ENCODE data around the gene ZDHHC20. TPM values are rescaled to one million over a fixed set of nuclear protein-coding genes. Genes with fewer than 3 reads are reported as not detected.

Gene ZDHHC20
- total RNA-seq, 5 donors from 2014 or later (not counting 1 experiment from before 2014, with no cell fraction given), result 60.1 to 73.8 (median 68.0) TPM

GRCh38 chr13:21405309-21405708 lies 53.8 kb downstream of the ZDHHC20 start:
- no peak overlapping the region for H3K27ac ChIP-seq (ENCODE audit: low read length)
- no peaks in the 10 kb centered on the region for H3K27me3 Mint-ChIP-seq
- POLR2A ChIA-PET, result no interaction called here
- no CpG with 5 or more reads among the region's 1 CpG for WGBS (ENCODE audit: insufficient coverage)
- no peaks in the 10 kb centered on the region for H3K9me3 ChIP-seq
- peaks cover 66% of the 10 kb centered on the region for H3K36me3 Mint-ChIP-seq
- no peak overlapping the region for H3K27ac Mint-ChIP-seq
- peaks cover 24 to 30% (median 27%) of the 10 kb centered on the region in 3 donors for H3K4me1 Mint-ChIP-seq
- H3K4me1 ChIP-seq (ENCODE audit: control insufficient read depth in 1 of 2, extremely low read depth in 1 of 2, insufficient read depth in 2 of 2, low read length in 2 of 2), result peaks cover 4 to 5% of the 10 kb centered on the region in 2 experiments
- H3K4me3 Mint-ChIP-seq, result no peak overlapping the region
- peaks cover 0 to 17% (median 3%) of the 10 kb centered on the region in 3 donors for H3K9me3 Mint-ChIP-seq
- CTCF ChIA-PET, result no interaction called here
- ATAC-seq (replicated peaks in 1 of 4) (no peak), DNase-seq (no peak)
- H3K4me3 ChIP-seq (ENCODE audit: control insufficient read depth in 1 of 2, extremely low read depth in 1 of 2, low read length in 1 of 2), result no peak overlapping the region
- H3K27me3 ChIP-seq (replicated peaks in 1 of 2; ENCODE audit: control insufficient read depth in 2 of 2, extremely low read depth in 1 of 2, insufficient read depth in 2 of 2, low read length in 1 of 2), result no peaks in the 10 kb centered on the region
- peaks cover 3 to 30% of the 10 kb centered on the region in 2 donors for H3K36me3 ChIP-seq (ENCODE audit: control insufficient read depth in 2 of 2, extremely low read depth in 1 of 2, insufficient read depth in 1 of 2, low read length in 1 of 2)

- Histone ChIP-seq H3K9me3 (no peaks in the 10 kb centered on the region), H3K4me3 (ENCODE audit: control insufficient read depth in 1 of 2, extremely low read depth in 1 of 2, low read length in 1 of 2) (no peak overlapping the region), H3K36me3 (ENCODE audit: control insufficient read depth in 2 of 2, extremely low read depth in 1 of 2, insufficient read depth in 1 of 2, low read length in 1 of 2) (peaks cover 3 to 26% of the 10 kb centered on the region in 2 donors), H3K27me3 (replicated peaks in 1 of 2; ENCODE audit: control insufficient read depth in 2 of 2, extremely low read depth in 1 of 2, insufficient read depth in 2 of 2, low read length in 1 of 2) (no peaks in the 10 kb centered on the region), H3K4me1 (ENCODE audit: control insufficient read depth in 1 of 2, extremely low read depth in 1 of 2, insufficient read depth in 2 of 2, low read length in 2 of 2) (peaks cover 9 to 20% of the 10 kb centered on the region in 2 experiments), H3K27ac (ENCODE audit: low read length) (no peak overlapping the region)
- POLR2A ChIA-PET, result no interaction called here
- WGBS (ENCODE audit: insufficient coverage), result no CpG with 5 or more reads among the region's 3 CpGs
- Mint-ChIP-seq H3K27me3 (no peaks in the 10 kb centered on the region), H3K4me3 (no peak overlapping the region), H3K27ac (peak overlapping the region; percentile 19 to 54), H3K36me3 (peaks cover 51% of the 10 kb centered on the region), H3K9me3 (peaks cover 0 to 5% (median 3%) of the 10 kb centered on the region in 3 donors), H3K4me1 (peaks cover 39 to 47% (median 45%) of the 10 kb centered on the region in 3 donors)
- CTCF ChIA-PET, result no interaction called here
- ATAC-seq (replicated peaks in 1 of 4), result no peak
- DNase-seq, result no peak
Observed at GRCh38 chr13:21402586-21403307, 56.4 kb downstream of the ZDHHC20 start.

GRCh38 chr13:21399741-21400140 lies 59.4 kb downstream of the ZDHHC20 start:
- ATAC-seq (replicated peaks in 1 of 4), result peak; percentile 76 to 83 (median 78)
- no peaks in the 10 kb centered on the region for H3K27me3 Mint-ChIP-seq
- POLR2A ChIA-PET, result interaction anchor here in 1 of 2 donors (0.7 kb wide), 2 partner anchors 8 to 130 kb away, joined by 4 read pairs; no protein-coding TSS in a partner anchor
- Histone ChIP-seq H3K27ac (ENCODE audit: low read length) (peak overlapping the region; percentile 12), H3K4me3 (ENCODE audit: control insufficient read depth in 1 of 2, extremely low read depth in 1 of 2, low read length in 1 of 2) (no peak overlapping the region), H3K9me3 (no peaks in the 10 kb centered on the region), H3K36me3 (ENCODE audit: control insufficient read depth in 2 of 2, extremely low read depth in 1 of 2, insufficient read depth in 1 of 2, low read length in 1 of 2) (peaks cover 3 to 24% of the 10 kb centered on the region in 2 donors), H3K4me1 (ENCODE audit: control insufficient read depth in 1 of 2, extremely low read depth in 1 of 2, insufficient read depth in 2 of 2, low read length in 2 of 2) (peaks cover 26 to 32% of the 10 kb centered on the region in 2 experiments), H3K27me3 (replicated peaks in 1 of 2; ENCODE audit: control insufficient read depth in 2 of 2, extremely low read depth in 1 of 2, insufficient read depth in 2 of 2, low read length in 1 of 2) (no peaks in the 10 kb centered on the region)
- WGBS (ENCODE audit: insufficient coverage), result no CpG with 5 or more reads among the region's 3 CpGs
- peaks cover 39% of the 10 kb centered on the region for H3K36me3 Mint-ChIP-seq
- H3K4me1 Mint-ChIP-seq, result peaks cover 58 to 69% (median 65%) of the 10 kb centered on the region in 3 donors
- CTCF ChIA-PET, result interaction anchor here in 1 of 2 donors (1.0 kb wide), 1 partner anchor 78 kb away, joined by 5 read pairs; no protein-coding TSS in a partner anchor
- H3K9me3 Mint-ChIP-seq, result no peaks in the 10 kb centered on the region
- peak overlapping the region in 2 of 3 donors; percentile 32 to 54 for H3K4me3 Mint-ChIP-seq
- peak overlapping the region; percentile 74 to 84 for H3K27ac Mint-ChIP-seq
- peak in 4 of 35 experiments; percentile 4 to 28 (median 10) for DNase-seq

GRCh38 chr13:21395953-21396352 lies 63.1 kb downstream of the ZDHHC20 start:
- peaks cover 26 to 29% of the 10 kb centered on the region in 2 experiments for H3K4me1 ChIP-seq (ENCODE audit: control insufficient read depth in 1 of 2, extremely low read depth in 1 of 2, insufficient read depth in 2 of 2, low read length in 2 of 2)
- Mint-ChIP-seq H3K27me3 (no peaks in the 10 kb centered on the region), H3K4me1 (peaks cover 38 to 47% (median 43%) of the 10 kb centered on the region in 3 donors), H3K4me3 (peak overlapping the region in 2 of 3 donors; percentile 34 to 61), H3K36me3 (peaks cover 34% of the 10 kb centered on the region), H3K27ac (peak overlapping the region; percentile 63 to 76), H3K9me3 (no peaks in the 10 kb centered on the region)
- ChIA-PET POLR2A (no interaction called here), CTCF (no interaction called here)
- no peak overlapping the region for H3K27ac ChIP-seq (ENCODE audit: low read length)
- WGBS (ENCODE audit: insufficient coverage), result 6% methylated on average over 2 of the region's 3 CpGs
- H3K4me3 ChIP-seq (ENCODE audit: control insufficient read depth in 1 of 2, extremely low read depth in 1 of 2, low read length in 1 of 2), result peak overlapping the region in 1 of 2 donors; percentile 10
- peak in 27 of 35 experiments; percentile 5 to 42 (median 17) for DNase-seq
- no peaks in the 10 kb centered on the region for H3K9me3 ChIP-seq
- peak; percentile 19 to 66 (median 56) for ATAC-seq (replicated peaks in 1 of 4)
- H3K27me3 ChIP-seq (replicated peaks in 1 of 2; ENCODE audit: control insufficient read depth in 2 of 2, extremely low read depth in 1 of 2, insufficient read depth in 2 of 2, low read length in 1 of 2), result no peaks in the 10 kb centered on the region
- peaks cover 0 to 16% of the 10 kb centered on the region in 2 donors for H3K36me3 ChIP-seq (ENCODE audit: control insufficient read depth in 2 of 2, extremely low read depth in 1 of 2, insufficient read depth in 1 of 2, low read length in 1 of 2)

GRCh38 chr13:21389124-21389523 lies 70.0 kb downstream of the ZDHHC20 start:
- Histone ChIP-seq H3K27me3 (replicated peaks in 1 of 2; ENCODE audit: control insufficient read depth in 2 of 2, extremely low read depth in 1 of 2, insufficient read depth in 2 of 2, low read length in 1 of 2) (no peaks in the 10 kb centered on the region), H3K36me3 (ENCODE audit: control insufficient read depth in 2 of 2, extremely low read depth in 1 of 2, insufficient read depth in 1 of 2, low read length in 1 of 2) (peaks cover 0 to 44% of the 10 kb centered on the region in 2 donors), H3K4me1 (ENCODE audit: control insufficient read depth in 1 of 2, extremely low read depth in 1 of 2, insufficient read depth in 2 of 2, low read length in 2 of 2) (peaks cover 3 to 11% of the 10 kb centered on the region in 2 experiments), H3K4me3 (ENCODE audit: control insufficient read depth in 1 of 2, extremely low read depth in 1 of 2, low read length in 1 of 2) (no peak overlapping the region), H3K9me3 (no peaks in the 10 kb centered on the region), H3K27ac (ENCODE audit: low read length) (peak overlapping the region; percentile 6)
- Mint-ChIP-seq H3K9me3 (no peaks in the 10 kb centered on the region), H3K4me1 (peaks cover 5 to 24% (median 11%) of the 10 kb centered on the region in 3 donors), H3K27me3 (no peaks in the 10 kb centered on the region), H3K27ac (peak overlapping the region; percentile 15 to 68), H3K36me3 (peaks cover 58% of the 10 kb centered on the region), H3K4me3 (no peak overlapping the region)
- ChIA-PET POLR2A (interaction anchor here in 1 of 2 donors (0.5 to 1.0 kb wide), 2 partner anchors 10 to 86 kb away, joined by 3 read pairs; no protein-coding TSS in a partner anchor), CTCF (interaction anchor here (0.7 to 1.1 kb wide), 4 partner anchors 10 to 88 kb away, joined by 3 read pairs; no protein-coding TSS in a partner anchor)
- ATAC-seq (replicated peaks in 1 of 4) (no peak), DNase-seq (no peak)
- WGBS (ENCODE audit: insufficient coverage), result no CpG with 5 or more reads among the region's 2 CpGs

- Mint-ChIP-seq H3K27ac (no peak overlapping the region), H3K4me3 (no peak overlapping the region), H3K36me3 (peaks cover 65% of the 10 kb centered on the region), H3K27me3 (no peaks in the 10 kb centered on the region), H3K4me1 (peaks cover 5 to 24% (median 11%) of the 10 kb centered on the region in 3 donors), H3K9me3 (no peaks in the 10 kb centered on the region)
- ATAC-seq (replicated peaks in 1 of 4) (no peak), DNase-seq (no peak)
- H3K27me3 ChIP-seq (replicated peaks in 1 of 2; ENCODE audit: control insufficient read depth in 2 of 2, extremely low read depth in 1 of 2, insufficient read depth in 2 of 2, low read length in 1 of 2), result no peaks in the 10 kb centered on the region
- H3K27ac ChIP-seq (ENCODE audit: low read length), result no peak overlapping the region
- H3K36me3 ChIP-seq (ENCODE audit: control insufficient read depth in 2 of 2, extremely low read depth in 1 of 2, insufficient read depth in 1 of 2, low read length in 1 of 2), result peaks cover 0 to 60% of the 10 kb centered on the region in 2 donors
- ChIA-PET CTCF (interaction anchor here in 1 of 2 donors (0.6 kb wide), 1 partner anchor 906 kb away, joined by 4 read pairs; no protein-coding TSS in a partner anchor), POLR2A (interaction anchor here in 1 of 2 donors (0.5 kb wide), 1 partner anchor 217 kb away, joined by 6 read pairs; no protein-coding TSS in a partner anchor)
- H3K4me1 ChIP-seq (ENCODE audit: control insufficient read depth in 1 of 2, extremely low read depth in 1 of 2, insufficient read depth in 2 of 2, low read length in 2 of 2), result peaks cover 3 to 11% of the 10 kb centered on the region in 2 experiments
- no CpG with 5 or more reads among the region's 2 CpGs for WGBS (ENCODE audit: insufficient coverage)
- no peaks in the 10 kb centered on the region for H3K9me3 ChIP-seq
- no peak overlapping the region for H3K4me3 ChIP-seq (ENCODE audit: control insufficient read depth in 1 of 2, extremely low read depth in 1 of 2, low read length in 1 of 2)
Observed at GRCh38 chr13:21385710-21386109, 73.4 kb downstream of the ZDHHC20 start.
